SK-N-SH (cell line): ENCODE data around the gene GHDC. TPM values are rescaled to one million over a fixed set of nuclear protein-coding genes. Genes with fewer than 3 reads are reported as not detected.

ENCODE experiments used
- CTCF ChIA-PET: fragments of 300-600, 350-600 bp; formaldehyde crosslinking; extraction: SDS; loops from one replicate; lab custom pipeline; 2021; lab: Yijun Ruan, JAX
- POLR2A ChIA-PET: fragments of 350-600 bp; sonication (Branson Sonifier 250); formaldehyde crosslinking; extraction: SDS; loops from one replicate; lab custom pipeline; 2020; ENCODE audit warnings: antibody characterized with exemption, inconsistent platforms; lab: Yijun Ruan, JAX
- DNase-seq: peaks from one replicate; pipeline ENCODE4 v3.0.0; 2012
- H2AFZ ChIP-seq: fragments of 200-600 bp; sonication (generic); 2 replicates; pipeline ENCODE4 v1.8.1; 2016; ENCODE audit warnings: antibody characterized with exemption, mild to moderate bottlenecking, low read depth
- H3F3A ChIP-seq: fragments of 200-600 bp; sonication (generic); replicated peaks from 2 replicates; pipeline ENCODE3; 2016; ENCODE audit warnings: antibody characterized with exemption, mild to moderate bottlenecking; ENCODE audit not compliant: insufficient read depth
- H3K27ac ChIP-seq, 2 experiments: fragments of 200-500 bp in 1 of 2; fragments of 200-600 bp in 1 of 2; sonication (Bioruptor generic) in 1 of 2; sonication (generic), shearing (Covaris generic) in 1 of 2; 2 replicates each; pipeline versions ENCODE4 v1.5.1 to v1.6.1; 2014 to 2016; ENCODE audit warnings: low read depth in 2 of 2, inconsistent platforms in 1 of 2, low read length in 1 of 2, mild to moderate bottlenecking in 1 of 2, mixed read lengths in 1 of 2
- H3K27me3 ChIP-seq: fragments of 200-600 bp; sonication (generic), shearing (Covaris generic); 2 replicates; pipeline ENCODE4 v1.6.1; 2016; ENCODE audit warnings: mixed run types; ENCODE audit not compliant: insufficient read depth
- H3K36me3 ChIP-seq, 2 experiments: fragments of 200-500 bp in 1 of 2; fragments of 200-600 bp in 1 of 2; sonication (Bioruptor generic) in 1 of 2; sonication (generic) in 1 of 2; replicated peaks in 1 of 2; 2 replicates each; pipeline versions ENCODE3 to v1.5.1; 2014 to 2016; ENCODE audit warnings: low read length in 1 of 2, mild to moderate bottlenecking in 1 of 2; ENCODE audit not compliant: insufficient read depth in 2 of 2, control insufficient read depth in 1 of 2
- H3K4me1 ChIP-seq, 2 experiments: fragments of 200-500 bp in 1 of 2; fragments of 200-600 bp in 1 of 2; sonication (Bioruptor generic) in 1 of 2; sonication (generic), shearing (Covaris generic) in 1 of 2; 2 replicates each; pipeline versions ENCODE4 v1.5.1 to v1.6.1; 2014 to 2016; ENCODE audit warnings: low read depth in 1 of 2, low read length in 1 of 2, mixed run types in 1 of 2; ENCODE audit not compliant: insufficient read depth in 2 of 2, control insufficient read depth in 1 of 2
- H3K4me2 ChIP-seq: fragments of 200-600 bp; sonication (generic), shearing (Covaris generic); 2 replicates; pipeline ENCODE4 v1.6.1; 2017; ENCODE audit warnings: mixed run types
- H3K4me3 ChIP-seq, 2 experiments: fragments of 200-500 bp in 1 of 2; fragments of 200-600 bp in 1 of 2; sonication (Bioruptor generic) in 1 of 2; sonication (generic), shearing (Covaris generic) in 1 of 2; 2 replicates each; pipeline versions ENCODE4 v1.5.1 to v1.8.1; 2014 to 2016; ENCODE audit warnings: low read depth in 2 of 2, inconsistent platforms in 1 of 2, low read length in 1 of 2, mild to moderate bottlenecking in 1 of 2, mixed read lengths in 1 of 2, moderate library complexity in 1 of 2
- H3K79me2 ChIP-seq: fragments of 200-600 bp; sonication (generic); 2 replicates; pipeline ENCODE4 v1.8.1; 2017; ENCODE audit warnings: mild to moderate bottlenecking; ENCODE audit not compliant: insufficient read depth
- H3K9ac ChIP-seq: fragments of 200-600 bp; sonication (generic); 2 replicates; pipeline ENCODE4 v1.6.1; 2017; ENCODE audit warnings: mixed run types
- H3K9me2 ChIP-seq: fragments of 200-600 bp; sonication (generic); 2 replicates; pipeline ENCODE4 v1.6.1; 2017; ENCODE audit warnings: mixed run types
- H3K9me3 ChIP-seq: fragments of 200-600 bp; sonication (generic); 2 replicates; pipeline ENCODE4 v1.6.1; 2017; ENCODE audit warnings: mixed run types, mild to moderate bottlenecking, moderate library complexity
- H4K20me1 ChIP-seq: fragments of 200-600 bp; sonication (generic); 2 replicates; pipeline ENCODE4 v1.6.1; 2017; ENCODE audit warnings: mild to moderate bottlenecking, mixed run types; ENCODE audit not compliant: insufficient read depth
- EP300 ChIP-seq, 2 experiments: IDR thresholded peaks; 2 replicates each; pipeline versions ENCODE4 v1.4.0 to v1.6.1; 2012; ENCODE audit warnings: borderline replicate concordance in 1 of 2, low read depth in 1 of 2, low read length in 1 of 2
- EZH2phosphoT487 ChIP-seq: fragments of 200-600 bp; sonication (generic); IDR thresholded peaks from 2 replicates; pipeline ENCODE4 v1.6.1; 2017; ENCODE audit warnings: low read depth, mixed run types, mild to moderate bottlenecking, antibody characterized with exemption, moderate library complexity, borderline replicate concordance
- FOSL2 ChIP-seq: IDR thresholded peaks from 2 replicates; pipeline ENCODE4 v1.4.0; 2012; ENCODE audit warnings: low read depth, mild to moderate bottlenecking, moderate library complexity, borderline replicate concordance
- GATA2 ChIP-seq: sonication (generic); formaldehyde crosslinking; IDR thresholded peaks from 2 replicates; pipeline ENCODE4 v1.5.0; 2020; ENCODE audit warnings: mild to moderate bottlenecking, missing genetic modification reagents
- NFIC ChIP-seq: IDR thresholded peaks from 2 replicates; pipeline ENCODE4 v1.4.0; 2012; ENCODE audit warnings: borderline replicate concordance
- NRF1 ChIP-seq: IDR thresholded peaks from 2 replicates; pipeline ENCODE4 v1.6.1; 2012; ENCODE audit warnings: low read depth, mild to moderate bottlenecking, low read length
- POLR2AphosphoS5 ChIP-seq: IDR thresholded peaks from 2 replicates; pipeline ENCODE4 v1.6.1; 2012; ENCODE audit warnings: low read depth, low read length
- RCOR1 ChIP-seq: fragments of 150-350 bp; IDR thresholded peaks from 2 replicates; pipeline ENCODE4 v1.6.1; 2017; ENCODE audit warnings: antibody characterized with exemption, low read length
- REST ChIP-seq: IDR thresholded peaks from 2 replicates; pipeline ENCODE4 v1.6.1; 2012; ENCODE audit warnings: mild to moderate bottlenecking, low read depth, low read length, moderate library complexity
- RFX5 ChIP-seq: IDR thresholded peaks from 2 replicates; pipeline ENCODE4 v1.6.1; 2012; ENCODE audit warnings: mild to moderate bottlenecking, improper control_type of control experiment, low read length
- RXRA ChIP-seq: IDR thresholded peaks from 2 replicates; pipeline ENCODE4 v1.4.0; 2012; ENCODE audit warnings: low read depth, mild to moderate bottlenecking, borderline replicate concordance
- SIN3A ChIP-seq: IDR thresholded peaks from 2 replicates; pipeline ENCODE4 v1.6.1; 2012; ENCODE audit warnings: low read depth, mild to moderate bottlenecking, low read length, moderate library complexity, borderline replicate concordance
- TAF1 ChIP-seq: IDR thresholded peaks from 2 replicates; pipeline ENCODE4 v1.6.1; 2012; ENCODE audit warnings: low read depth, mild to moderate bottlenecking, low read length, moderate library complexity, borderline replicate concordance
- TEAD4 ChIP-seq: IDR thresholded peaks from 2 replicates; pipeline ENCODE4 v1.4.0; 2012; ENCODE audit warnings: mild to moderate bottlenecking, borderline replicate concordance; ENCODE audit not compliant: insufficient read depth
- YY1 ChIP-seq: IDR thresholded peaks from 2 replicates; pipeline ENCODE4 v1.4.0; 2012; ENCODE audit warnings: low read depth, mild to moderate bottlenecking
- WGBS: methylation state at CpG from one replicate; pipeline ENCODE4 v1.1.6; 2017; ENCODE audit warnings: low lambda C conversion rate; 5-methylcytosine and 5-hydroxymethylcytosine counted together
- polyA plus RNA-seq, 3 experiments: library from polyadenylated mRNA; depleted of rRNA; stranded (reverse); fragments of >200 nt; gene quantifications; 2 replicates each; pipeline ENCODE4 v1.2.3, GENCODE V29; 2012
- TF ChIP-seq, protein P1 (sequence below): IDR thresholded peaks from 2 replicates; pipeline ENCODE4; 2012
- TF ChIP-seq, protein P2 (sequence below): IDR thresholded peaks from 2 replicates; pipeline ENCODE4 v1.4.0; 2012; ENCODE audit warnings: low read depth, borderline replicate concordance
- TF ChIP-seq, protein P3 (sequence below): fragments of 150-350 bp; IDR thresholded peaks from 2 replicates; pipeline ENCODE4 v1.6.1; 2016; ENCODE audit warnings: mild to moderate bottlenecking, low read depth, low read length

Gene GHDC
- polyA plus RNA-seq, 1 of the 3 experiments (the other 2 are of a cell fraction): 15.8 TPM

DNA sequence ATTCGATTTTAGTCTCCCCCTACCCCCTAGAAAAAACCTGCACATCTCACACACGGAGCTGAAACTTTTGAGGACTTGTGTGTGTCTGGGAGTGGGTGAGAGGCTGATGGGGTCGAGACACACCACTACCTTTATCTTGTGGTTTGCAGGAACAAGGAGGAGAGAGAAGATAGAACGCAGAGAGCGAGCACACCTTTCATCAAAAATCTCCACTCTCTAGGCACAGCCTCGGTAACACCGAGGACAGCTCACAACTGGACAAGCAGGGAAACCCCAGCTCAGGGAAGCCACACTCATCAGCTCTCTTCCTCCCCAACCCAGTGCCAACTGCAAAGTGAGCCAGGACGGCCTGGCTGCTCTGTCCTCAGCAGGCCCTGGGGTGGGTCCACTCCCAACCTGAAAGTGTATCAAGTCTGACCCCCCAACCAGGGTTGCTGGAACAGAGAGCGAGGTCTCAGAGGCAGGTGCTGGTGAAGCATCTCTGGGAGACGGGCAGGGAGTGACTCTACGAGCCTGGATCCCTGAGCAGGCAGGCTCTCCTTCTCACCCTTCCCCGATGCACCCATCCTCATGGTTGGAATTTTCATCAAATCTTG, 5.2 kb upstream of the GHDC start:
- Histone ChIP-seq H3K36me3 (peaks cover 0 to 7% of the 10 kb centered on the region in 2 experiments), H3K9me3 (no peaks in the 10 kb centered on the region), H3K9ac (no peak overlapping the region), H3K27me3 (no peaks in the 10 kb centered on the region), H3K4me1 (peaks cover 0 to 13% of the 10 kb centered on the region in 2 experiments; a peak in 1 of 4 replicates), H4K20me1 (no peaks in the 10 kb centered on the region), H3K4me3 (no peak overlapping the region), H3F3A (no peaks in the 10 kb centered on the region)
- DNase-seq: no peak
- ChIA-PET POLR2A (no interaction called here), CTCF (interaction anchor here (1.5 to 3.8 kb wide), 3 partner anchors 18 to 206 kb away, joined by 4 to 19 read pairs (median 10); partner anchors contain the start of gene KCNH4)
- no peak for TF ChIP-seq TAF1
- no peak for TF ChIP-seq TEAD4
- TF ChIP-seq RFX5: no peak
- no peak for TF ChIP-seq POLR2AphosphoS5
- no peak for TF ChIP-seq NFIC
- TF ChIP-seq, all 33 proteins: peak for 0
- H3K4me2 ChIP-seq: no peak overlapping the region
- no peak overlapping the region for H3K27ac ChIP-seq
- 88% methylated on average over 11 of the region's 12 CpGs for WGBS
- no peak overlapping the region for H2AFZ ChIP-seq
- no peaks in the 10 kb centered on the region for H3K9me2 ChIP-seq
- no peaks in the 10 kb centered on the region for H3K79me2 ChIP-seq

- DNase-seq: no peak
- TF ChIP-seq, protein P1, sequence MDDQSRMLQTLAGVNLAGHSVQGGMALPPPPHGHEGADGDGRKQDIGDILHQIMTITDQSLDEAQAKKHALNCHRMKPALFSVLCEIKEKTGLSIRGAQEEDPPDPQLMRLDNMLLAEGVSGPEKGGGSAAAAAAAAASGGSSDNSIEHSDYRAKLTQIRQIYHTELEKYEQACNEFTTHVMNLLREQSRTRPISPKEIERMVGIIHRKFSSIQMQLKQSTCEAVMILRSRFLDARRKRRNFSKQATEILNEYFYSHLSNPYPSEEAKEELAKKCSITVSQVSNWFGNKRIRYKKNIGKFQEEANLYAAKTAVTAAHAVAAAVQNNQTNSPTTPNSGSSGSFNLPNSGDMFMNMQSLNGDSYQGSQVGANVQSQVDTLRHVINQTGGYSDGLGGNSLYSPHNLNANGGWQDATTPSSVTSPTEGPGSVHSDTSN: no peak
- no peak for TF ChIP-seq NFIC
- TF ChIP-seq, protein P2, sequence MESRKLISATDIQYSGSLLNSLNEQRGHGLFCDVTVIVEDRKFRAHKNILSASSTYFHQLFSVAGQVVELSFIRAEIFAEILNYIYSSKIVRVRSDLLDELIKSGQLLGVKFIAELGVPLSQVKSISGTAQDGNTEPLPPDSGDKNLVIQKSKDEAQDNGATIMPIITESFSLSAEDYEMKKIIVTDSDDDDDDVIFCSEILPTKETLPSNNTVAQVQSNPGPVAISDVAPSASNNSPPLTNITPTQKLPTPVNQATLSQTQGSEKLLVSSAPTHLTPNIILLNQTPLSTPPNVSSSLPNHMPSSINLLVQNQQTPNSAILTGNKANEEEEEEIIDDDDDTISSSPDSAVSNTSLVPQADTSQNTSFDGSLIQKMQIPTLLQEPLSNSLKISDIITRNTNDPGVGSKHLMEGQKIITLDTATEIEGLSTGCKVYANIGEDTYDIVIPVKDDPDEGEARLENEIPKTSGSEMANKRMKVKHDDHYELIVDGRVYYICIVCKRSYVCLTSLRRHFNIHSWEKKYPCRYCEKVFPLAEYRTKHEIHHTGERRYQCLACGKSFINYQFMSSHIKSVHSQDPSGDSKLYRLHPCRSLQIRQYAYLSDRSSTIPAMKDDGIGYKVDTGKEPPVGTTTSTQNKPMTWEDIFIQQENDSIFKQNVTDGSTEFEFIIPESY: no peak
- no peak for TF ChIP-seq RCOR1
- TF ChIP-seq RXRA: no peak
- no peak for TF ChIP-seq EZH2phosphoT487
- no peak for TF ChIP-seq SIN3A
- no peak for TF ChIP-seq REST
- TF ChIP-seq TEAD4: no peak
- no peak for TF ChIP-seq NRF1
- no peak for TF ChIP-seq EP300 (IDR thresholded peaks at IDR 0.05; ENCODE audit: borderline replicate concordance in 1 of 2, low read depth in 1 of 2, low read length in 1 of 2)
- TF ChIP-seq GATA2 (CRISPR knock-in tag): no peak
- TF ChIP-seq FOSL2: no peak
- TF ChIP-seq, protein P3, sequence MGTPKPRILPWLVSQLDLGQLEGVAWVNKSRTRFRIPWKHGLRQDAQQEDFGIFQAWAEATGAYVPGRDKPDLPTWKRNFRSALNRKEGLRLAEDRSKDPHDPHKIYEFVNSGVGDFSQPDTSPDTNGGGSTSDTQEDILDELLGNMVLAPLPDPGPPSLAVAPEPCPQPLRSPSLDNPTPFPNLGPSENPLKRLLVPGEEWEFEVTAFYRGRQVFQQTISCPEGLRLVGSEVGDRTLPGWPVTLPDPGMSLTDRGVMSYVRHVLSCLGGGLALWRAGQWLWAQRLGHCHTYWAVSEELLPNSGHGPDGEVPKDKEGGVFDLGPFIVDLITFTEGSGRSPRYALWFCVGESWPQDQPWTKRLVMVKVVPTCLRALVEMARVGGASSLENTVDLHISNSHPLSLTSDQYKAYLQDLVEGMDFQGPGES: no peak
- TF ChIP-seq YY1: no peak
- Histone ChIP-seq H3F3A (no peaks in the 10 kb centered on the region), H2AFZ (no peak overlapping the region), H4K20me1 (no peaks in the 10 kb centered on the region), H3K27ac (no peak overlapping the region), H3K4me1 (peaks cover 0 to 14% of the 10 kb centered on the region in 2 experiments; a peak in 1 of 4 replicates), H3K4me3 (no peak overlapping the region), H3K9me3 (no peaks in the 10 kb centered on the region), H3K9me2 (no peaks in the 10 kb centered on the region), H3K4me2 (no peak overlapping the region), H3K9ac (no peak overlapping the region), H3K36me3 (peaks cover 0 to 7% of the 10 kb centered on the region in 2 experiments), H3K79me2 (no peaks in the 10 kb centered on the region), H3K27me3 (no peaks in the 10 kb centered on the region)
- POLR2A ChIA-PET: no interaction called here
- WGBS: 96% methylated on average over 4 of the region's 4 CpGs
- CTCF ChIA-PET: interaction anchor here (1.5 to 3.8 kb wide), 3 partner anchors 18 to 207 kb away, joined by 4 to 19 read pairs (median 10); partner anchors contain the start of gene KCNH4
These were observed 4.6 kb upstream of the GHDC start for GRCh38 chr17:42198897-42199296.
